SU-DHL-6 (cell line): ENCODE results near the gene HHATL.

ENCODE experiments used
- H2AFZ ChIP-seq: fragments of 200-600 bp; sonication (generic); 2 replicates; pipeline ENCODE4 v1.6.1; 2014; ENCODE audit warnings: low read depth, mild to moderate bottlenecking, moderate library complexity, mixed read lengths, antibody characterized with exemption, low read length; ENCODE audit not compliant: severe bottlenecking
- H3F3A ChIP-seq: fragments of 200-600 bp; shearing (Covaris generic); 2 replicates; pipeline ENCODE4 v1.6.0; 2016; ENCODE audit warnings: antibody characterized with exemption, mild to moderate bottlenecking; ENCODE audit not compliant: insufficient read depth
- H3K27ac ChIP-seq: fragments of 200-600 bp; sonication (generic); 2 replicates; pipeline ENCODE4 v1.5.1; 2016; ENCODE audit warnings: low read depth, mild to moderate bottlenecking, low read length, moderate library complexity, mixed read lengths
- H3K27me3 ChIP-seq: fragments of 200-600 bp; sonication (generic), shearing (Covaris generic); 2 replicates; pipeline ENCODE4 v1.6.0; 2014; ENCODE audit warnings: mild to moderate bottlenecking, low read length
- H3K36me3 ChIP-seq: fragments of 200-600 bp; sonication (generic); 2 replicates; pipeline ENCODE4 v1.6.1; 2014; ENCODE audit warnings: mild to moderate bottlenecking, low read length, mixed read lengths
- H3K4me2 ChIP-seq: fragments of 300-600, 200-600 bp; shearing (Covaris generic), sonication (generic); 2 replicates; pipeline ENCODE4 v1.6.0; 2014; ENCODE audit warnings: low read length, low read depth, mild to moderate bottlenecking; ENCODE audit not compliant: poor library complexity, severe bottlenecking
- H3K4me3 ChIP-seq: fragments of 200-600 bp; sonication (generic); 2 replicates; pipeline ENCODE4 v1.5.1; 2014; ENCODE audit warnings: antibody characterized with exemption, low read length, mild to moderate bottlenecking, mixed read lengths; ENCODE audit not compliant: insufficient read depth, poor library complexity, severe bottlenecking
- H3K79me2 ChIP-seq: fragments of 200-600 bp; sonication (generic); 2 replicates; pipeline ENCODE4 v1.6.1; 2014; ENCODE audit warnings: mild to moderate bottlenecking, low read length, moderate library complexity; ENCODE audit not compliant: insufficient read depth
- H3K9ac ChIP-seq: fragments of 200-600 bp; sonication (generic); 2 replicates; pipeline ENCODE4 v1.7.0; 2014; ENCODE audit warnings: mild to moderate bottlenecking, low read length
- H3K9me2 ChIP-seq: fragments of 200-600 bp; sonication (generic); replicated peaks from 2 replicates; pipeline ENCODE4 v1.6.1; 2014; ENCODE audit warnings: low read length; ENCODE audit not compliant: insufficient read depth
- H3K9me3 ChIP-seq: fragments of 200-600 bp; sonication (generic); 2 replicates; pipeline ENCODE4 v1.6.1; 2014; ENCODE audit warnings: low read length, mixed read lengths; ENCODE audit not compliant: insufficient read depth
- H4K20me1 ChIP-seq: fragments of 200-600 bp; sonication (generic); 2 replicates; pipeline ENCODE4 v1.6.1; 2014; ENCODE audit warnings: low read depth, mild to moderate bottlenecking, antibody characterized with exemption, low read length, moderate library complexity, mixed read lengths
- EZH2phosphoT487 ChIP-seq: fragments of 200-600 bp; sonication (generic), shearing (Covaris generic); conservative IDR thresholded peaks from 2 replicates; pipeline ENCODE4 v1.6.1; 2018; ENCODE audit warnings: mild to moderate bottlenecking, antibody characterized with exemption, low read length, moderate library complexity, mixed read lengths
- TF ChIP-seq, protein P1 (sequence below): fragments of 200-600 bp; sonication (generic); IDR thresholded peaks from one replicate; pipeline ENCODE4 v1.5.1; 2017; ENCODE audit warnings: antibody characterized with exemption, mild to moderate bottlenecking, low read length, moderate library complexity; ENCODE audit not compliant: insufficient read depth, poor library complexity, severe bottlenecking

The HHATL gene, protein sequence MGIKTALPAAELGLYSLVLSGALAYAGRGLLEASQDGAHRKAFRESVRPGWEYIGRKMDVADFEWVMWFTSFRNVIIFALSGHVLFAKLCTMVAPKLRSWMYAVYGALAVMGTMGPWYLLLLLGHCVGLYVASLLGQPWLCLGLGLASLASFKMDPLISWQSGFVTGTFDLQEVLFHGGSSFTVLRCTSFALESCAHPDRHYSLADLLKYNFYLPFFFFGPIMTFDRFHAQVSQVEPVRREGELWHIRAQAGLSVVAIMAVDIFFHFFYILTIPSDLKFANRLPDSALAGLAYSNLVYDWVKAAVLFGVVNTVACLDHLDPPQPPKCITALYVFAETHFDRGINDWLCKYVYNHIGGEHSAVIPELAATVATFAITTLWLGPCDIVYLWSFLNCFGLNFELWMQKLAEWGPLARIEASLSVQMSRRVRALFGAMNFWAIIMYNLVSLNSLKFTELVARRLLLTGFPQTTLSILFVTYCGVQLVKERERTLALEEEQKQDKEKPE

DNA sequence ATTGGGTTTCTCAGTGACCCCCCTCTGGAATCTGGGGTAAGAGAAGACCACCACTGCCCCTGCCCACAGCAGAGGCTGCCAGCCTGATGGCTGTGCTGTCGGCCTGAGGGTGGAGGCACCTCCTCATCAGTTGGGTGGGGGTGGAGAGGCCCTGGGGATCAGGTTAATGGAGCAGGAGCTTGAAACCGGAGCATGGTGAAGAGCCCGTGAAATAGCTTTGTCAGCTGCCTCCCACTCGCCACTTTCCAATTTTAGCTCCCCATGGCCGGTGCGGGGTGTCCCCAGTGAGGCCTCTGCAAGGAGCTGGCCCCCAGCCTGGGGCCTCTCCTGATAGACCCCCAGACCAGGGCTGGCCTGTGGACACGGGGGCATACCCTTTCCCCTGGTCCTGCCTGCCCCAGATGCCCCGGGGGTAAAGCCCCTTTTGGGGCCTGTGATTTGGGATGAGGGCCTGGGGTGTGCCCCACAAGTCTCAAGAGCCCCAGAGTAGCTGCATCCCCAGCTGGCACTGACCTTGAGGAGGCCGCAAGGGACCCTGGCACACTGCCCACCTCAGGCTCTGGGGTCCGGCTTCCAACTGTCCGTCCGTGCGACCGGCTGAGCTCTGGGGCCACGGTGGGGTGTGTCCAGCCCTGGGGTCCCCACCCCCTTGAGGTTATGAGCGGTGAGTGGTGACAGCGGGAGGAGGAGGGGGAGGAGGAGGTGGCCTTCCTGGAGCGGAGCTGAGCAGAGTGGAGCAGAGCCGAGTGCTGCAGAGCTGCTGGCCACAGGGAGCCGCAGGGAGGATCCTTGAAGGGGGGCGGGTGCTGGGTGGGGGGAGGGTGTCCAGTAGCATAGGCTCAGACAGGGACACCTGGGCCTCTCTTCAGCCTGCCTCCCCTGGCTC, at the start of gene HHATL:
HHATL (minus strand) TSS at position 733 of the 886 bp plus-strand sequence. CDS start 1,972 bp downstream, outside the sequence.
- Histone ChIP-seq H3F3A (no peaks in the 10 kb centered on the region), H3K79me2 (no peaks in the 10 kb centered on the region), H3K9me3 (no peaks in the 10 kb centered on the region), H3K9ac (no peak within 1 kb of the TSS), H3K27me3 (no peaks in the 10 kb centered on the region), H3K4me3 (no peak within 1 kb of the TSS), H2AFZ (no peak within 1 kb of the TSS), H3K36me3 (no peaks in the 10 kb centered on the region), H3K9me2 (no peaks in the 10 kb centered on the region), H3K4me2 (no peak within 1 kb of the TSS), H4K20me1 (no peaks in the 10 kb centered on the region), H3K27ac (no peak within 1 kb of the TSS)
- no peak for TF ChIP-seq EZH2phosphoT487
- TF ChIP-seq, protein P1, sequence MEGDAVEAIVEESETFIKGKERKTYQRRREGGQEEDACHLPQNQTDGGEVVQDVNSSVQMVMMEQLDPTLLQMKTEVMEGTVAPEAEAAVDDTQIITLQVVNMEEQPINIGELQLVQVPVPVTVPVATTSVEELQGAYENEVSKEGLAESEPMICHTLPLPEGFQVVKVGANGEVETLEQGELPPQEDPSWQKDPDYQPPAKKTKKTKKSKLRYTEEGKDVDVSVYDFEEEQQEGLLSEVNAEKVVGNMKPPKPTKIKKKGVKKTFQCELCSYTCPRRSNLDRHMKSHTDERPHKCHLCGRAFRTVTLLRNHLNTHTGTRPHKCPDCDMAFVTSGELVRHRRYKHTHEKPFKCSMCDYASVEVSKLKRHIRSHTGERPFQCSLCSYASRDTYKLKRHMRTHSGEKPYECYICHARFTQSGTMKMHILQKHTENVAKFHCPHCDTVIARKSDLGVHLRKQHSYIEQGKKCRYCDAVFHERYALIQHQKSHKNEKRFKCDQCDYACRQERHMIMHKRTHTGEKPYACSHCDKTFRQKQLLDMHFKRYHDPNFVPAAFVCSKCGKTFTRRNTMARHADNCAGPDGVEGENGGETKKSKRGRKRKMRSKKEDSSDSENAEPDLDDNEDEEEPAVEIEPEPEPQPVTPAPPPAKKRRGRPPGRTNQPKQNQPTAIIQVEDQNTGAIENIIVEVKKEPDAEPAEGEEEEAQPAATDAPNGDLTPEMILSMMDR, result no peak

DNA sequence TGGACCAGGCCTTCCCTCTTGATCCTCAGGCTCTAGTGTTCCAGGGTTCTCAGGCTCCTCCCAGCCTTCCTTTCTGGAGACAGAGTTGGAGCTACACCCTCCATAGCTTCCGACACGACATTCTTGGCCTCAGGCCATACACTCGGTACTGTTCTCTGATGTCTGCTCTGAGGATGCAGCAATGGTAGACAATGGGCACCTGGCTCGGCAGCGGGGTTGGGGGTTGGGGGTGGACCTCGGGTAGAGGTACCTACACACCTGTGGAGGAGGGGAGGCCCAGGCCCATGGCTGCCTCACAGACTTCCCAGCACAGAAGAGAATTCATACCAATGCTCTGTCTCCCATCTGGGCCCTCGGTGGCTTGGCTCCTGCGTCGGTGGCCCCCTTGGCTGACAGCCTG, 49.0 kb upstream of the HHATL start:
- H3K4me3 ChIP-seq, result no peak overlapping the region
- H3K4me2 ChIP-seq, result no peak overlapping the region
- H4K20me1 ChIP-seq, result no peaks in the 10 kb centered on the region
- no peaks in the 10 kb centered on the region for H3K36me3 ChIP-seq
- H3F3A ChIP-seq, result no peaks in the 10 kb centered on the region
- H3K9me3 ChIP-seq, result no peaks in the 10 kb centered on the region
- H3K79me2 ChIP-seq, result no peaks in the 10 kb centered on the region
- H3K27ac ChIP-seq, result no peak overlapping the region
- H3K9ac ChIP-seq, result no peak overlapping the region
- H3K9me2 ChIP-seq, result no peaks in the 10 kb centered on the region
- no peak overlapping the region for H2AFZ ChIP-seq
- TF ChIP-seq, protein P1, result no peak
- TF ChIP-seq EZH2phosphoT487, result no peak
- H3K27me3 ChIP-seq, result peaks cover 3% of the 10 kb centered on the region; the same call in 1 of the 2 replicates

DNA sequence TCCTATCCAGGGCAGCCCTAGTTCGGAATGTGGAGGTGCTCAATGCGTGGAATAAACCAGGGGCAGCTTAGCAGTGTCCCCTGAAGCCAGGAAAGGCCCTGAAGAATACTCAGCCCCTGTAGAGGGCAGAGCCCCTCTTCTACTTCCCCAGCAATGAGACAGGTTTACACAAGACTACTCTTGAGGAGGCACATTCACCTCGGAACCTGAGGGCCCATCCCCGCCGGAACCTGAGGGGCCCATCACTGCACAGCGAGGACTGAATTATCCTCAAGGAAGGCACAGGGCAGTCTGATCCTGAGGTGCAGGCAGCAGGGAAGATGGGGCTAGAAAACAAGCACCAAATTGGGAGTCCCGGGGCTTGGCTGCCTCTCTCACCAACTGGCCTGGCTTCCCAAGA, 48.2 kb upstream of the HHATL start:
- no peaks in the 10 kb centered on the region for H3F3A ChIP-seq
- H3K4me3 ChIP-seq, result no peak overlapping the region
- no peak overlapping the region for H3K9ac ChIP-seq
- H2AFZ ChIP-seq, result no peak overlapping the region
- H3K27ac ChIP-seq, result no peak overlapping the region
- no peaks in the 10 kb centered on the region for H4K20me1 ChIP-seq
- TF ChIP-seq, protein P1, result no peak
- no peak for TF ChIP-seq EZH2phosphoT487
- H3K9me3 ChIP-seq, result no peaks in the 10 kb centered on the region
- H3K27me3 ChIP-seq, result peaks cover 3% of the 10 kb centered on the region; the same call in 1 of the 2 replicates
- H3K9me2 ChIP-seq, result no peaks in the 10 kb centered on the region
- H3K36me3 ChIP-seq, result no peaks in the 10 kb centered on the region
- H3K79me2 ChIP-seq, result no peaks in the 10 kb centered on the region
- H3K4me2 ChIP-seq, result no peak overlapping the region
